Jurkat, Clone E6-1 (cell line): Measurements from ENCODE around the gene ARL10. TPM values are rescaled to one million over a fixed set of nuclear protein-coding genes. Genes with fewer than 3 reads are reported as not detected.
A peak's percentile ranks its signal among the peaks of the same experiment; 100 is the strongest.

Experiments used
- DNase-seq: peaks from one replicate; pipeline ENCODE4 v3.0.0-alpha.2; 2011; ENCODE audit warnings: low read depth, low spot score
- H3K4me3 ChIP-seq: 2 replicates; pipeline ENCODE4 v1.5.1; 2011; ENCODE audit warnings: mild to moderate bottlenecking, low read length, control low read depth, moderate library complexity
- polyA plus RNA-seq: library from polyadenylated mRNA; unstranded; fragments of >200 nt; gene quantifications from one replicate; pipeline ENCODE4 v1.2.1, GENCODE V29; 2012; ENCODE audit warnings: missing spikeins; ENCODE audit not compliant: insufficient read length, insufficient read depth

Gene ARL10, protein sequence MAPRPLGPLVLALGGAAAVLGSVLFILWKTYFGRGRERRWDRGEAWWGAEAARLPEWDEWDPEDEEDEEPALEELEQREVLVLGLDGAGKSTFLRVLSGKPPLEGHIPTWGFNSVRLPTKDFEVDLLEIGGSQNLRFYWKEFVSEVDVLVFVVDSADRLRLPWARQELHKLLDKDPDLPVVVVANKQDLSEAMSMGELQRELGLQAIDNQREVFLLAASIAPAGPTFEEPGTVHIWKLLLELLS
- not detected for polyA plus RNA-seq

DNA sequence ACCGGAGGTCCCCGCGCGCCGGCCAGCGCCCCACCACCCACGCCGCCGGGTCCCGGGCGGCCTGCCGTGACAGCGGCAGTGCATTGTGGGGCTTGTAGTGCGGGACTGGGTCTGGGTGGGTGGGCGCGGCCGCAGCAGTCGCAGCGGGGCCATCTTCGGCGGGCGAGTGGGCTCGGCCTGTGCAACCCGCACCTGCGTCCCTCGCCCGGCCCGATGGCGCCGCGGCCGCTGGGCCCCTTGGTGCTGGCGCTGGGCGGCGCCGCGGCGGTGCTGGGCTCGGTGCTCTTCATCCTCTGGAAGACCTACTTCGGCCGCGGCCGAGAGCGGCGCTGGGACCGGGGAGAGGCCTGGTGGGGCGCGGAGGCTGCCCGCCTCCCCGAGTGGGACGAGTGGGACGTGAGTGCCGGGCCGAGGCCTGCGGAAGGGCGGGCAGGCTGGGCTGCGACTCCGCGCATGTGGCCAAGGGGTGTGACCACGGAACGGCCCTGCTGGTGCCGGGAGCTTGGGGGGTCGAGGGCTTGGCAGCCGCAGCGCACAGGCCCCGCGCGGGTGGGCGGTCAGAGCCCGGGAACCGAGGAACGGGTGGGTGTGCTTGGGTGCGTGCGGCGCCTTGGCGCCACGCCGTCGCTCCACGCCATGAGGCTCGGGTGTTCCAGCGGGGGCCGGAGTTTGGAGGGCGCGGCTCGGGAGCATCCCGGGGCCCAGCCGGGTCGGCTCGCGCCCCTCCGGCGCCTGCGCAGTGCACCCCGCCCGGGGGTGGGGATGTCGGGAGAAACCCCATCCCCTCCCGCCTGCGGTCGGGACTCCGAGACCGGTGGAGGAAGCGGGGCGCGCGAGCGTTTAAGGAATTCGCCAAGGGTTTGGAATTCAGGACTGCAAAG, at the start of gene ARL10:
TSS of gene ARL10 (plus strand) at position 137 of the 881 bp plus-strand sequence. CDS start at position 214, 77 bp downstream.
- peak within 1 kb of the TSS; percentile 45 for H3K4me3 ChIP-seq
- no peak for DNase-seq

- no peak for DNase-seq
- H3K4me3 ChIP-seq = no peak overlapping the region
Measured at GRCh38 chr5:176317534-176318374, 47.5 kb upstream of the ARL10 start.

DNA sequence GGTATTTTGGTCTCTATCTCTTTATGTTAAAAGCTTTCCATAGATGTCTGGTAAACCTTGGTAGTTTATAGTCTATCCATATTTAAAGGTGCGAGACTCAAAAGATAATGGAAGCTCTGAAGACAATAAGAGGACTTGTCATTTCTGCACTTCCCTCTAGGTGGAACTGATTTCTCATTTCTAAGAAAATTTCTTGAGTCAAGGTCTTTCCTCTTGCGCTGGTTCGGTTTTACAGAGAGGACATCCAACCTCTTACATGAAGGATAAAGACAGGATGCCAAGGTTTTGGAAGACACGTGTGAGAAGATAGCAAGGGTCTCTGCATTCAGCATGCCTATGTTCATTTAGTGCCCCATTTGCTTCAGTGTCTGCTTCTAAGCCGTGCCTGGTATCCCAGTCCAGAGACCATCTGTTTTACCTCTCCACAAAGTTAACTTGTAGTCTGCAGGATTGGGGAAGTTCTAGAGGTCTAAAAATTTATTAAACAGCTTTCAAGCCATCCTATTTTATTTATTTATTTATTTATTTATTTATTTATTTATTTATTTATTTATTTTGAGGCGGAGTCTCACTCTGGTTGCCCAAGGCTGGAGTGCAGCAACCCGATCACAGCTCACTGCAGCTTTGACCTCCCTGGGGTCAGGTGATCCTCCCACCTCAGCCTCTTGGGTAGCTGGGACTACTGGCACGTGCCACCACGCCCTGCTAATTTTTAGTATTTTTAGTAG, 45.3 kb upstream of the ARL10 start:
- peak; percentile 20 for DNase-seq
- H3K4me3 ChIP-seq = no peak overlapping the region

- DNase-seq = no peak
- no peak overlapping the region for H3K4me3 ChIP-seq
Measured at GRCh38 chr5:176320577-176320976, 44.7 kb upstream of the ARL10 start.

GRCh38 chr5:176334031-176334770, 31.1 kb upstream of the ARL10 start:
- H3K4me3 ChIP-seq = no peak overlapping the region
- no peak for DNase-seq

DNA sequence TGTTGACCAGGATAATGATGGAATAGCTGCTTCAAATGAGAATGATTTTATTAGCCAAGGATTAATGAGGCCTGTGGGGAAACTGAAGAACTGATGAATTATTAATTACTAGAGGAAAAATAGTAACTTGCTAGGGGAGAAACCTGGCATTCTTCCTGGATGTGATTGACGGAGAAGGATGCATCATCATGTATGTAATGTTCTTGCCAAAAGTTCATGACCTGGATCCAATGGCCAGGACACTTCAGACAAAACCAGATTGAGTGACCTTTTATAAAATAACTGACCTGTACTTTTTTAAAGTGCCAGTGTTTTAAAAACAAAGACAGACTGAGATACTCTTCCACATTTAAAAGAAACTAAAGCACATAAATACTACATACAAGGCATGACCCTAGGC, 27.4 kb upstream of the ARL10 start:
- no peak for DNase-seq
- H3K4me3 ChIP-seq = no peak overlapping the region

GRCh38 chr5:176339304-176339703, 26.0 kb upstream of the ARL10 start:
- H3K4me3 ChIP-seq = no peak overlapping the region

DNA sequence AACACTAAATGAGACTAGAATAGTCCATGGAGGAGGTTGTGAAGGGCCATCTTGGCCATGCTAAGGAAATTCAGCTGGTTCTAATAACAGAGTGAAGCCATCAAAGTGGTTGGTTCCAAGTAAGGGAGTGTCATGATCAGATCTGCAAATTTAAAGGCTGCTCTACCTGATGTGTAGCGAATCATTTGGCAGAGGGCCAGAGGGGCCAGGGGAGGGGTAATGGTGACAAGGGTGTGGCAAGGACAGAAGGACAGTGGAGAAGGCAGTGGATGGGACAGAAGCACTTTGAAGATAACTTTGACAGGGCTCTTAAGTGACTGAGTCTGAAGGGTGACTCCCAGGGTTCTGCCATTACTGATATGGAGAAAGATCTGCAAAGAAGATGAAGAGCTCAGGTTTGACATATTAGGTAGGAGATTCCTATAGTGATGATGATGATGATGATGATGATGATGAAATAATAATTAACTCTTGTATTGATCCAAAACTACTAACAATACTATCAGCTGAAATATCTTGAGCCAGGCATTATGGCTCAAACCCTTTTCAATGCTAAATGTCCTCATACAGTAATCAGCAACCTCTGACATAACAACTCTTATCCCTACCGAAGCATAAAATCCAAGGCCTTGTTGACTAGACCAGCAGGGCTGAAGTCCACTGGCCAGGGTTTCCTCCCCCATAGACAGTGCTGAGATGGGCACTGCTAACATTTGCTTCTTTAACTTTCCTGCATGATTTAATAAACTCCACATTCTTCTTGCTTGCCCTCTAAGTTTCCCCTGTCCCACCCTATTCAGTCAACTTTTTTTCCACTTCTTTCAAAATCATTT, 23.7 kb upstream of the ARL10 start:
- DNase-seq = no peak
- no peak overlapping the region for H3K4me3 ChIP-seq

More at GRCh38 chr5:176339304-176339703, 26.0 kb upstream of the ARL10 start:
- no peak for DNase-seq

- no peak overlapping the region for H3K4me3 ChIP-seq
- DNase-seq = no peak
Measured at GRCh38 chr5:176342158-176342483, 23.2 kb upstream of the ARL10 start.

DNA sequence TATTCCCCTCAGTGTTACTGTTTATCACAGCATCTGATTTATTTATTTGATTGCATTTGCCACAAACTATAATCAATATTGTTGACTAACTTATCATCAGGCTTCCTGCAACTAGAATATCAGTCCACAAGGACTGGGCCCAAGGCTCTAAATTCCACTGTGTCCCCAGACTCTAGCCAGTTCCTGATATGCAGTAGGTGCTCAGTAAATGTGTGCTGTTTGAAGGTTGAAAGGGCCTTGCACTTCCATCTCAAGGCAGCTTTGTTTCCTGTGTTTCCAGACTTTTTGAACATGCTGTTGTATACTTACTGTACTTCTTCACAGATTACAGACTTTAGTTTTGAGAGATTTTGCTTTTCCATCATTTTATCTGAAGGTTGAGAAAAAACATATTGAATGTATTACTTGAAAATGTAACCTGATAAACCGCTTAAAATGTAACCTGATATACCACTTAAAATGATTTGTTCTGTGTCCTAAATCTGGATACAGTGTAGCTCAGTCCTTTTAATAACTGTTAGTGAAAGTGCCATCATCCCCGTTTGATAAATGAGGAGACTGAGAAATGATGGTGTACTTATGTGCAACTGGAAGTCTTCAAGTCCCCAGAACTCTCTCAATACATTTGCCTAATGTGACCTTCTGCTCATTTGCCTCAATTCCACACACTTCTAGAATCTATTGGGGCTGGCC, 22.4 kb upstream of the ARL10 start:
- H3K4me3 ChIP-seq = no peak overlapping the region
- no peak for DNase-seq

GRCh38 chr5:176350416-176350815, 14.9 kb upstream of the ARL10 start:
- no peak for DNase-seq
- H3K4me3 ChIP-seq = no peak overlapping the region

- DNase-seq = no peak
- no peak overlapping the region for H3K4me3 ChIP-seq
Measured at GRCh38 chr5:176352116-176352878, 13.0 kb upstream of the ARL10 start.

DNA sequence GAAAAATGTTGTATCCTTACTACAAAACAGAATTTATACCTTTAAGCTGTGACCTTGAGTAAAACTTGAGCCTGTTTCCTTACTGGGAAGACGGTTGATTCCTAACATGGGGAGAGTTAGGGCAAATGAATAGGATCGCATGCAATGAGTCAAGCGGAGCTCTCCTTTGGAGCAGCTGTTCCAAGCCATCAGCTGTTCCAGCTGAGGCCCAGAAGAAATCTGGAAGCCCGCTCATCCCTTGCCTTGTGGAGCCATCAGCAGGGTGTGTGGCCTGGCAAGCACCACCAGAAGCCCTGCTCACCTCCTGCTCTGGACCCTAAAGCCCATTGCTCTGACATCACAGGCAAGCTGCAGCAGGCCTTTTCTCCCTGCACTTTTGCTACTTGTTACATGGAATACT, 11.8 kb upstream of the ARL10 start:
- no peak for DNase-seq
- H3K4me3 ChIP-seq = no peak overlapping the region

- DNase-seq = no peak
- no peak overlapping the region for H3K4me3 ChIP-seq
Measured at GRCh38 chr5:176355400-176356178, 9.7 kb upstream of the ARL10 start.

GRCh38 chr5:176356179-176356566, 9.1 kb upstream of the ARL10 start:
- DNase-seq = no peak

DNA sequence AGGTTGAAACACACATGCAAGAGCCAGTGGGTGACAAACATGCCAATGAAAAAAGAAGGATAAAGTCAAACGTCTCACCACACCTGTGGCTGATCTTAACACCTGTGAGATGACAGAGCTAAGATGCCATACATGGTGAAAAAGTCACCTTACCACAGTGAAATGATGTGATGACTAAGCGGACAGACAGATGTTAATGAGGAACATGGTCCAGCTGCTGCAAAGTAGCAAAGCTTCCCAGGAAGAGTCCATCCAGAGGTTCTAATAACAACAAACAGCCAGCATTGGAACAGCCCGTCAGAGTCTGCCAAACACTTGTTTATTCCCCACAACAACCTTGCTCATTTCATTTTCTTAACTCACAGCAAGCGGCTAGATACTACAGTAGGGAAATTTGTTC, 5.6 kb upstream of the ARL10 start:
- DNase-seq = no peak
- no peak overlapping the region for H3K4me3 ChIP-seq

More at GRCh38 chr5:176356179-176356566, 9.1 kb upstream of the ARL10 start:
- H3K4me3 ChIP-seq = no peak overlapping the region
